Smooth muscle cell (in vitro differentiated cells): Measurements from ENCODE around the gene COG3. TPM values are rescaled to one million over a fixed set of nuclear protein-coding genes. Genes with fewer than 3 reads are reported as not detected.

Experiments
- DNase-seq: peaks from one replicate; lab custom pipeline; 2025; ENCODE audit not compliant: unreplicated experiment; lab: John Stamatoyannopoulos, UW
- H2AFZ ChIP-seq: fragments of 200-600 bp; sonication (generic); 2 replicates; pipeline ENCODE4 v1.6.0; 2016; ENCODE audit warnings: antibody characterized with exemption, low read depth, mild to moderate bottlenecking
- H3F3A ChIP-seq: fragments of 200-600 bp; sonication (generic); 2 replicates; pipeline ENCODE4 v1.6.0; 2017; ENCODE audit warnings: antibody characterized with exemption, low read depth
- H3K27ac ChIP-seq: fragments of 200-600 bp; sonication (generic); 2 replicates; pipeline ENCODE4 v1.5.1; 2016; ENCODE audit warnings: low read depth, mild to moderate bottlenecking
- H3K27me3 ChIP-seq: fragments of 200-600 bp; sonication (generic); 2 replicates; pipeline ENCODE4 v1.6.1; 2016; ENCODE audit warnings: low read depth, mild to moderate bottlenecking
- H3K36me3 ChIP-seq: fragments of 200-600 bp; sonication (generic); 2 replicates; pipeline ENCODE4 v1.5.1; 2016; ENCODE audit warnings: low read depth
- H3K4me1 ChIP-seq: fragments of 200-600 bp; sonication (generic); 2 replicates; pipeline ENCODE4 v1.5.1; 2016; ENCODE audit warnings: low read depth
- H3K4me2 ChIP-seq: fragments of 200-600 bp; sonication (generic); 2 replicates; pipeline ENCODE4 v1.6.0; 2016; ENCODE audit warnings: mild to moderate bottlenecking
- H3K4me3 ChIP-seq: fragments of 200-600 bp; sonication (generic); 2 replicates; pipeline ENCODE4 v1.5.1; 2016; ENCODE audit warnings: mild to moderate bottlenecking
- H3K79me2 ChIP-seq: fragments of 200-600 bp; sonication (generic); 2 replicates; pipeline ENCODE4 v1.6.0; 2016; ENCODE audit warnings: low read depth, mild to moderate bottlenecking
- H3K9ac ChIP-seq: fragments of 200-600 bp; sonication (generic); 2 replicates; pipeline ENCODE4 v1.6.0; 2016; ENCODE audit warnings: low read depth
- H3K9me3 ChIP-seq: fragments of 200-600 bp; sonication (generic); replicated peaks from 2 replicates; pipeline ENCODE4 v1.5.1; 2016; ENCODE audit warnings: low read depth
- H4K20me1 ChIP-seq: fragments of 200-600 bp; sonication (generic); 2 replicates; pipeline ENCODE4 v1.6.0; 2016; ENCODE audit warnings: low read depth
- CTCF ChIP-seq: fragments of 200-600 bp; sonication (generic); IDR thresholded peaks from 2 replicates; pipeline ENCODE4 v1.5.1; 2017; ENCODE audit warnings: borderline replicate concordance, mild to moderate bottlenecking, antibody characterized with exemption; ENCODE audit not compliant: insufficient read depth, poor library complexity, severe bottlenecking
- WGBS: methylation state at CpG from one replicate; pipeline ENCODE4 v1.1.7; 2016; ENCODE audit warnings: low lambda C conversion rate; 5-methylcytosine and 5-hydroxymethylcytosine counted together
- polyA plus RNA-seq: library from polyadenylated mRNA; unstranded; fragments of >200 nt; fragmentation: Nextera tagmentation; extraction: Ambion mirVana; gene quantifications from 2 replicates; pipeline ENCODE4 v1.2.1, GENCODE V29; 2016
- total RNA-seq: library from RNA; depleted of rRNA; stranded (reverse); fragments of >200 nt; gene quantifications from 2 replicates; pipeline ENCODE4 v1.2.3, GENCODE V29; 2014

COG3 gene
- total and polyA plus RNA-seq, 2 experiments from 2014 or later = 23.0 to 38.2 TPM

GRCh38 chr13:45548281-45548680 lies 83.5 kb downstream of the COG3 start:
- Histone ChIP-seq H3K4me3 (no peak overlapping the region), H3K27ac (no peak overlapping the region), H3K4me1 (no peaks in the 10 kb centered on the region), H2AFZ (no peak overlapping the region), H3K36me3 (no peaks in the 10 kb centered on the region), H3K79me2 (no peaks in the 10 kb centered on the region), H3K9me3 (no peaks in the 10 kb centered on the region), H3K27me3 (no peaks in the 10 kb centered on the region), H4K20me1 (no peaks in the 10 kb centered on the region), H3F3A (no peaks in the 10 kb centered on the region), H3K4me2 (no peak overlapping the region), H3K9ac (no peak overlapping the region)
- DNase-seq = no peak
- WGBS = 82% methylated on average over 6 of the region's 6 CpGs
- no peak for TF ChIP-seq CTCF

DNA sequence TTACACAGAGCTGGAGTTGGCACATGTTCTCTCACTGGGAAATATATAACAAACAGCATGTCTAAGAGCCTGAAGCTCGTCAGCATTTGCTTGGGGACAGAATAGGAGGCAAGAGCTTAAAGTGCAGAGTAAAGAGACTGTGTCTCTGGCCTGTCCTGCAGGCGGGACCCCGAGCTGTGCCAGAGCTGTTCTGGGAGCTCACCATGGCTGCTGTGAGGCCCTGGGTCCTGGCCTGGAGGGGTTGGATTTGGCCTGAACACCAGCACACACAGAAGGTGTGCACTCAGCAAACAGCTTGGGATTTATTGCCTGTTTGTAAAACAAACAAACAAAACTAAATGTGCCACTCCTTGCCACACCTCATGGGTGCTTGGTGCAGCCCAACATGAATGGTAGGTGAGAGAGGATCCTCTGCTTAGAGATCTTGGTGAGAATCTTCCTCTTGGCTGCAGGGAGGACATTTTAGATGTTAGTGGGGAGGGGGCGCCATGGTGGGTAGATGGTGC lies 89.9 kb downstream of the COG3 start:
- Histone ChIP-seq H3K9me3 (no peaks in the 10 kb centered on the region), H3K27ac (no peak overlapping the region), H3F3A (no peaks in the 10 kb centered on the region), H4K20me1 (no peaks in the 10 kb centered on the region), H3K79me2 (no peaks in the 10 kb centered on the region), H2AFZ (no peak overlapping the region), H3K27me3 (no peaks in the 10 kb centered on the region), H3K4me1 (no peaks in the 10 kb centered on the region), H3K4me2 (no peak overlapping the region), H3K36me3 (no peaks in the 10 kb centered on the region), H3K4me3 (no peak overlapping the region), H3K9ac (no peak overlapping the region)
- no peak for TF ChIP-seq CTCF
- DNase-seq = no peak
- WGBS = 95% methylated on average over 4 of the region's 4 CpGs

DNA sequence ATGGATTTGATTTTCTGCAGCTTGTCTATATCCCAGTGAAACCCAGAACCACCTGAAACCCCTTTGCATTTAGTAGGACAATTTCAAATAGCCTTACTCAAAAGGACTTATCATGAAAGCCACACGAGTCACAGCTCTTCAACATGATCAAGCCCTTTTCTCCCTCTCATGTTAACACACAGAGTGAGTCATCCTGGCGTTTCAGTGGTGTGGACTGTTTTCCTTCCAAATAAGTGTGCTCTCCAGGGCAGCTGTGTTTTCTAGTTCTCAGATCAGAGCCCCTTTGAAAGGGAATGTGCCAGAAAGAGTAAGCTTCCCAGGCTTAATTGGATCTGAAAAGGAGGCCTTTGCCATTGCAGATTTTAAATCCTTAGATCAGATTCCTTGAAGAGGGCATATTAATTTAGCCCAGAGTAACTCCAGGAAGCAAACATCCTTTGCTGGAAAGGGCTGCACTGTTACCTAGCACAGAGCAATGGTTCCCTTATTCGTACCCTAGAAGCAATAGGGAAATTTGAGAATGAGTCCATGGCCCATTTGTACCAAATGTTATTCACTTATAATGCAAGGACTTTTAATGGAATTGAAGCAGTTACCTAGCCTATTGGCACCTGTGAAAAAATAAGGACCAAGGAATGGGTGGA lies 99.5 kb downstream of the COG3 start:
- Histone ChIP-seq H3F3A (peaks cover 4% of the 10 kb centered on the region), H3K4me1 (no peaks in the 10 kb centered on the region), H3K4me2 (no peak overlapping the region), H3K9ac (no peak overlapping the region), H4K20me1 (no peaks in the 10 kb centered on the region), H3K79me2 (no peaks in the 10 kb centered on the region), H3K27ac (no peak overlapping the region), H3K36me3 (no peaks in the 10 kb centered on the region), H3K4me3 (no peak overlapping the region), H3K27me3 (peaks cover 5% of the 10 kb centered on the region), H3K9me3 (no peaks in the 10 kb centered on the region), H2AFZ (no peak overlapping the region)
- 31% methylated on average over 3 of the region's 3 CpGs for WGBS
- no peak for TF ChIP-seq CTCF
- DNase-seq = no peak

GRCh38 chr13:45565331-45565730 lies 100.6 kb downstream of the COG3 start:
- no peak for TF ChIP-seq CTCF
- no peak for DNase-seq
- Histone ChIP-seq H3K4me1 (no peaks in the 10 kb centered on the region), H3K79me2 (no peaks in the 10 kb centered on the region), H3K27ac (no peak overlapping the region), H3K4me3 (no peak overlapping the region), H3K36me3 (no peaks in the 10 kb centered on the region), H2AFZ (no peak overlapping the region), H3F3A (peaks cover 4% of the 10 kb centered on the region), H4K20me1 (no peaks in the 10 kb centered on the region), H3K9ac (no peak overlapping the region), H3K9me3 (no peaks in the 10 kb centered on the region), H3K27me3 (peaks cover 5% of the 10 kb centered on the region), H3K4me2 (no peak overlapping the region)
